ENCODE data around the gene POLRMT. TPM values are rescaled to one million over a fixed set of nuclear protein-coding genes. Genes with fewer than 3 reads are reported as not detected.

POLRMT gene
- polyA plus RNA-seq, 1 donor (not counting 4 experiments of a cell fraction or from before 2014, with no cell fraction given), result 33.3 TPM

DNA sequence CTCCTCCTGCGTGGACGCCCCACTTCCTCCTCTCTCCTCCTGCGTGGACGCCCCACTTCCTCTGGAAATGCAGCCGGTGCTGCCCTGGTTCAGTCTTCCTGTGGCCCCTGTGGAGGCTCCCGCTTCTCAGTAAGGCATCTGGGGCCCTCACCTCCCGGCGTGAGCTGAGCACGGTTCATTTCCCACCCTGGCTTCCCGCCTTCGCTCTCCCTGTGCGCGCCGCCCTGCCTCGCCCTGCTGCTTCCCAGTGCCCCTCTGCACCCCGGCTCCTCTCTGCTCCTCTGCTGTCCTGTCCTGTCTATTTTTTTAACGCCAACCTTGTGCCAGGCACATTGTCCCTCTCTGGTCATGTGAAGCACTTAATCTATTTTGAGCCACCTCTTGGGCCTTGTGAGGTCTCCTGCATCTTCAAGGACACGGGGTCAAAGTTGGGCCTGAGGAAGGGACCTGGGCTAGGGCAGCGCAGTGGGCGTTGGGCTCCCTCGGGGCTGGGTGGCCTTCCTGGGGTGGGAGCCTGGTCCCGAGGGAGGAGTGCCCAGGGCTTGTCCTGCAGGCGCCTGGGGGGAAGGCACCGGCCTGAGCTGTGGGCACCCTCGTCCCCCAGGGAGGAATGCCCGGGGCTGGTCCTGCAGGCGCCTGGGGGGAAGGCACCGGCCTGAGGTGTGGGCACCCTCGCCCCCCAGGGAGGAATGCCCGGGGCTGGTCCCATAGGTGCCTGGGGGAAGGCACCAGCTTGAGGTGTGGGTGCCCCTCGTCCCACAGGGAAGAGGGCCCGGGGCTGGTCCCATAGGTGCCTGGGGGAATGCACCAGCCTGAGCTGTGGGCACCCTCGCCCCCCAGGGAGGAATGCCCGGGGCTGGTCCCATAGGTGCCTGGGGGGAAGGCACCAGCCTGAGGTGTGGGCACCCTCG, 30.7 kb downstream of the POLRMT start:
- dilution Hi-C loops (cut with MboI; ENCODE audit: extremely low pct_ligation_motif_present, low sequenced_read_pairs), result no loop called here

DNA sequence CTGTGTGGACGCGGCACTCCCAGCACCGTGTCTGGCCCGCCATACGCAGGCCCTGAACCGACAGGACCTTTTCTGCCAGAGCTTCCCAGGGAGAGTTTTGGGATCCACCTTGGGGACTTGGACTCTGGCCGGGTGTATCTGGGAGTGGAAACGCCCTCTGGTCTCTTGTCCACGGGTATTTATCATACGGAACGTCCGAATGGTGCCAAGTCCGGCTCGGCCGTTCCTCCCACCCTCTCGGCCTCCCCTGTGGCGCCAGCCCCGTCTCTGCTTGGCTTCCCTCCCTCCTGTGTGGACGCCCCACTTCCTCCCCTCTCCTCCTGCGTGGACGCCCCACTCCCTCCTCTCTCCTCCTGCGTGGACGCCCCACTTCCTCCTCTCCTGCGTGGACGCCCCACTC, 31.5 kb downstream of the POLRMT start:
- Histone ChIP-seq H3K36me3 (ENCODE audit: control insufficient read depth in 2 of 2, extremely low read depth in 1 of 2, insufficient read depth in 2 of 2, low read length in 2 of 2) (no peaks in the 10 kb centered on the region), H2AFZ (ENCODE audit: control insufficient read depth, low read length) (no peak overlapping the region), H3K9ac (ENCODE audit: control insufficient read depth, extremely low read depth, insufficient read depth, low read length) (no peak overlapping the region), H3K27me3 (ENCODE audit: control insufficient read depth, extremely low read depth, insufficient read depth, low read length) (peaks cover 3% of the 10 kb centered on the region), H3K9me1 (ENCODE audit: control insufficient read depth, extremely low read depth, insufficient read depth, low read length) (no peaks in the 10 kb centered on the region), H3K4me2 (ENCODE audit: control insufficient read depth, extremely low read depth, insufficient read depth, low read depth, low read length) (no peak overlapping the region), H3K9me3 (ENCODE audit: control insufficient read depth, low read depth, low read length) (no peaks in the 10 kb centered on the region), H4K20me1 (ENCODE audit: control insufficient read depth, extremely low read depth, insufficient read depth, low read length) (peaks cover 2% of the 10 kb centered on the region), H3K4me1 (ENCODE audit: control insufficient read depth, extremely low read depth, insufficient read depth, low read length) (no peaks in the 10 kb centered on the region), H3K79me2 (ENCODE audit: control insufficient read depth, insufficient read depth, low read length) (no peaks in the 10 kb centered on the region), H3K4me3 (ENCODE audit: control insufficient read depth in 2 of 3, extremely low read depth in 1 of 3, insufficient read depth in 2 of 3, low read depth in 1 of 3, low read length in 3 of 3) (no peak overlapping the region), H3K27ac (ENCODE audit: control insufficient read depth, insufficient read depth, low read length) (no peak overlapping the region)
- no peak for DNase-seq (ENCODE audit: low read depth, low spot score)
- TF ChIP-seq EZH2 (IDR thresholded peaks at IDR 0.05; ENCODE audit: low read length), result no peak
- TF ChIP-seq, protein P1, sequence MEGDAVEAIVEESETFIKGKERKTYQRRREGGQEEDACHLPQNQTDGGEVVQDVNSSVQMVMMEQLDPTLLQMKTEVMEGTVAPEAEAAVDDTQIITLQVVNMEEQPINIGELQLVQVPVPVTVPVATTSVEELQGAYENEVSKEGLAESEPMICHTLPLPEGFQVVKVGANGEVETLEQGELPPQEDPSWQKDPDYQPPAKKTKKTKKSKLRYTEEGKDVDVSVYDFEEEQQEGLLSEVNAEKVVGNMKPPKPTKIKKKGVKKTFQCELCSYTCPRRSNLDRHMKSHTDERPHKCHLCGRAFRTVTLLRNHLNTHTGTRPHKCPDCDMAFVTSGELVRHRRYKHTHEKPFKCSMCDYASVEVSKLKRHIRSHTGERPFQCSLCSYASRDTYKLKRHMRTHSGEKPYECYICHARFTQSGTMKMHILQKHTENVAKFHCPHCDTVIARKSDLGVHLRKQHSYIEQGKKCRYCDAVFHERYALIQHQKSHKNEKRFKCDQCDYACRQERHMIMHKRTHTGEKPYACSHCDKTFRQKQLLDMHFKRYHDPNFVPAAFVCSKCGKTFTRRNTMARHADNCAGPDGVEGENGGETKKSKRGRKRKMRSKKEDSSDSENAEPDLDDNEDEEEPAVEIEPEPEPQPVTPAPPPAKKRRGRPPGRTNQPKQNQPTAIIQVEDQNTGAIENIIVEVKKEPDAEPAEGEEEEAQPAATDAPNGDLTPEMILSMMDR (optimal IDR thresholded peaks at IDR 0.05 in 1 of 3, IDR thresholded peaks at IDR 0.05 in 1 of 3, conservative IDR thresholded peaks at IDR 0.05 in 1 of 3; ENCODE audit: extremely low read depth in 1 of 3, insufficient read depth in 2 of 3, low read length in 3 of 3), result no peak
- FAIRE-seq, result no peak
- dilution Hi-C loops (cut with MboI; ENCODE audit: extremely low pct_ligation_motif_present, low sequenced_read_pairs), result no loop called here

More for the DNA sequence above, 30.7 kb downstream of the POLRMT start:
- H3K4me3 ChIP-seq (ENCODE audit: control insufficient read depth in 2 of 3, extremely low read depth in 1 of 3, insufficient read depth in 2 of 3, low read depth in 1 of 3, low read length in 3 of 3), result no peak overlapping the region
- FAIRE-seq (no peak), DNase-seq (ENCODE audit: low read depth, low spot score) (no peak)
- H3K36me3 ChIP-seq (ENCODE audit: control insufficient read depth in 2 of 2, extremely low read depth in 1 of 2, insufficient read depth in 2 of 2, low read length in 2 of 2), result no peaks in the 10 kb centered on the region
- no peaks in the 10 kb centered on the region for H3K9me3 ChIP-seq (ENCODE audit: control insufficient read depth, low read depth, low read length)
- H3K9ac ChIP-seq (ENCODE audit: control insufficient read depth, extremely low read depth, insufficient read depth, low read length), result no peak overlapping the region
- no peaks in the 10 kb centered on the region for H4K20me1 ChIP-seq (ENCODE audit: control insufficient read depth, extremely low read depth, insufficient read depth, low read length)
- H3K27ac ChIP-seq (ENCODE audit: control insufficient read depth, insufficient read depth, low read length), result no peak overlapping the region
- H3K9me1 ChIP-seq (ENCODE audit: control insufficient read depth, extremely low read depth, insufficient read depth, low read length), result no peaks in the 10 kb centered on the region
- H2AFZ ChIP-seq (ENCODE audit: control insufficient read depth, low read length), result no peak overlapping the region
- TF ChIP-seq, protein P1 (optimal IDR thresholded peaks at IDR 0.05 in 1 of 3, IDR thresholded peaks at IDR 0.05 in 1 of 3, conservative IDR thresholded peaks at IDR 0.05 in 1 of 3; ENCODE audit: extremely low read depth in 1 of 3, insufficient read depth in 2 of 3, low read length in 3 of 3), result no peak
- TF ChIP-seq EZH2 (IDR thresholded peaks at IDR 0.05; ENCODE audit: low read length), result no peak
- H3K4me1 ChIP-seq (ENCODE audit: control insufficient read depth, extremely low read depth, insufficient read depth, low read length), result no peaks in the 10 kb centered on the region
- peaks cover 3% of the 10 kb centered on the region for H3K27me3 ChIP-seq (ENCODE audit: control insufficient read depth, extremely low read depth, insufficient read depth, low read length)
- no peaks in the 10 kb centered on the region for H3K79me2 ChIP-seq (ENCODE audit: control insufficient read depth, insufficient read depth, low read length)
- H3K4me2 ChIP-seq (ENCODE audit: control insufficient read depth, extremely low read depth, insufficient read depth, low read depth, low read length), result no peak overlapping the region
